GM18499 (cell line): ENCODE measurements around the gene MACROD2.

Experiments
- ATAC-seq: cut with Tn5 transposase; IDR thresholded peaks from one replicate; pipeline ENCODE4 v1.9.1; 2021; ENCODE audit warnings: moderate number of reproducible peaks; ENCODE audit not compliant: insufficient read depth, unreplicated experiment

The MACROD2 gene

DNA sequence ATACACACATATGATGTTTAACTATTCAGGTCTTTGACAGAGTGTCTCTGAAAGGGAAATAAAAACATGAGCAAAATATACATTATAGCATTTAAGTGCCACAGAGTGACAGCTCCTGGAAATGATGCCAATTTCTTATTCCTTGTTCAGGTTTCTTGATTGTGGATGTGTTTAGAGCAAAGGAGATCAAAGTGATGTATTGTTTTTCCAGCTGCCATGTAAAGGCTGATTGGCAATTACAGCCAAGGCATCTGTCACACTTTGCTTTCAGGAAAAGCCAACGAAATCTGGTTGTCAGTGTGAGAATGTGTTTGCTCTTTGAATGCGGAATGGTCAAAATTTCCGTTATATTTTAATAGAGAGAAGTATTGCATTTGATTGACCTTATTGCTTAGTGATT lies 689.9 kb downstream of the MACROD2 start:
- no peak for ATAC-seq

- no peak for ATAC-seq
Observed at GRCh38 chr20:14687313-14687712, 692.0 kb downstream of the MACROD2 start.

DNA sequence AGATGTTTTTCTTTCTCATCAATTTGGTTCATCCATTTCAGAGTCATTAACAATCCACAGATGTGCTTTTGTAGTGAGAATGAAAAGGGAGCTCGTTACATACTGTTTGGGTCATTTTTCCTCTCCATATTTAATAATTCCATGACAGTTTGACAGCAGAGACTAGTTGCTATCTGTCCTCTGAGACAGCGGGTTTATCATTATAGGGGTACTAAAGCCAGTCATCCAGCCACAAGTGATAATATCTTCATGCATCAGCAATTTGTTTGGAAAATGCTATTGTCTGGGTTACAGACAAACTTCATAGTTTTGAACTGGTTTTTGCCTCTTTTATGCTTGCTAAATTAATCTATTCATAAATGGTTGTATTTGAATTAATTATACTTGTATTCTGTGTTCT lies 692.7 kb downstream of the MACROD2 start:
- ATAC-seq: no peak

DNA sequence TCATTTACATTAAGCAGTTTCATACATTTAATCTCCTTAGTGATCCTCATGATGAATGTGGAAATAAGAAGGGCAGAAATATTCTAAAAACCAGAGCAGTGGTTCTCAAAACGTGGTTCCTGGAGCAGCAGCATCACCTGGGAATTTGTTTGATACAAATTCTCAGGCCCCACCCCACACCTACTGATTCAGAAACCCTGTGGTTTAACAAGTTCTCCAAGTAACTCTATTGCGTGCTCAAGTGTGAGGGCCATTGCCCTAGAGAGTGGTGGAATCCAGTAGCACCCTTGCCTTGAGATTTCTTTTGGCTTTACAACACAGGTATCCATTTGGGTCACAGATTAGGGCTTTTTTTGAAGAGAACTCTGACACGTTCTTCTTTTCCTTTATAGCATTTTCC lies 696.7 kb downstream of the MACROD2 start:
- no peak for ATAC-seq

DNA sequence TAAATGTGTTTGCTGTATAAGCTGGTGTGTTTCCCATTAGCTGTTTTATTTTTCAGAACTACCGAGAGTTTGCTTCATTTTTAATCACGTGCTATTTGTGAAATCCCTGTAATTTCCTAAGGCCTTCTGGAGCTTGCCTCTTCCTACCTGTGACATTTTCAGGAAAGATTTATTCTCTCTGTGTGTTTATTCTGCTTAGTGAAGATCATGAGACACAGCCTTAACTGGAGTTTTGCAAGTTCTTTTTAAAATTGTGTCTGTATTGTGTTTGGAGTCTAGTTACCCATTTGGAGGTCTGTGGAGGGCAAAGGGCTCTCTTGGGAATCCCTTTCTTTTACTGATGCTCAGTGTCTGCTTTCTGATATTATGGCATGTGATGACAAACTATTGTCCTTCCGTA lies 701.2 kb downstream of the MACROD2 start:
- ATAC-seq: no peak

- ATAC-seq: no peak
Observed at GRCh38 chr20:14696937-14697336, 701.6 kb downstream of the MACROD2 start.

DNA sequence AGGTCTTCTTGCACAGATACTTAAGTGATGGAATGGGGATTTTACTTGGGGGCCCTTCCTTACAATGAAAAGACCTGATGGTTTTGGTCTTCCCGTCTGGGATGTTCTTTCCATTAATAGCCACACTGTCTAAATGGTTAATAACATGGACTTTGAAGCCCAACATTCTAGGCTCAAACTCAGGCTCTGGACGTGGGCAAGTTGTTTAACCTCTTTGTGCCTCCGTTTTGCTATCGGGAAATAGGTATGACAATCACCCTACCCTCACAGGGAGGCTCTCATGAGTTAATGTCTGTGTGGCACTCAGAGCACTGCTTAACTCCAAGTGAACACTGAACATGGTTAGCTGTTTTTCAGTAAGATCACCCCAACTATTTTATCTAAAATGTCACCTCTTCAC lies 702.8 kb downstream of the MACROD2 start:
- ATAC-seq: no peak

GRCh38 chr20:14698605-14699373 lies 703.5 kb downstream of the MACROD2 start:
- no peak for ATAC-seq

DNA sequence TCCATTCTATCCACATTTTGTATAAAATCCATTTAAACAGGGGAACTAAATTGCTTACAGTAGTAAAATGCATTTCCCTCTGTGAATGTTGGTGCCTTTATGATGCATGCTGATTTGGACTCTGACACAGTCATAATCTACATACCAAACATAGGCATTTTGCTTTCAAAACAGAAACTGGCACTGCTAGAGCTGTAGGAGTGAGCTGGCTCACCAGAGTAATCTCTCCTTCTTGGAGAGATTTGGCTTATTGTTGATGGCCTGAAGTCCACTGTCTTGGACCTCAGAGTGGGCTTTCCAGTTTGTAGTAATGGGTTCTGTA lies 705.3 kb downstream of the MACROD2 start:
- no peak for ATAC-seq

DNA sequence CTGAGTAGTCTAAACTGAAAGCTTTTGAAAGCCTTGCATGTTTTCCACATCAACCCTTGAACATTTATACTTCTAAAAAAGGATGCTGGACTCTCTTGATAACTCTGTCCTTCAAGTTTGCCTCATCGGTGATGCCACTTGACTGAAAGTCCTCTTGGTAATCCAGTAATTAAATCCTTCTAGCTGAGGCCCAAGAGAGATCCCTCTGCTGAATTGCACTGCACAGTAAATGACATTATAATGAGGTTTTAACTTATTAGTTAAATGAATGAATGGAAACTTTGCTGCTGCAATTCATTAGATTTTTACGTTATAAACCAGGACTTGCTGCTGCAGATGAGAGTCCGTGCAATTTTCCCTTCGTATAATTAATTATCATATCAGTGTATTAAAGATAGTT lies 706.0 kb downstream of the MACROD2 start:
- no peak for ATAC-seq

- no peak for ATAC-seq
Observed at GRCh38 chr20:14706555-14706954, 711.2 kb downstream of the MACROD2 start.

DNA sequence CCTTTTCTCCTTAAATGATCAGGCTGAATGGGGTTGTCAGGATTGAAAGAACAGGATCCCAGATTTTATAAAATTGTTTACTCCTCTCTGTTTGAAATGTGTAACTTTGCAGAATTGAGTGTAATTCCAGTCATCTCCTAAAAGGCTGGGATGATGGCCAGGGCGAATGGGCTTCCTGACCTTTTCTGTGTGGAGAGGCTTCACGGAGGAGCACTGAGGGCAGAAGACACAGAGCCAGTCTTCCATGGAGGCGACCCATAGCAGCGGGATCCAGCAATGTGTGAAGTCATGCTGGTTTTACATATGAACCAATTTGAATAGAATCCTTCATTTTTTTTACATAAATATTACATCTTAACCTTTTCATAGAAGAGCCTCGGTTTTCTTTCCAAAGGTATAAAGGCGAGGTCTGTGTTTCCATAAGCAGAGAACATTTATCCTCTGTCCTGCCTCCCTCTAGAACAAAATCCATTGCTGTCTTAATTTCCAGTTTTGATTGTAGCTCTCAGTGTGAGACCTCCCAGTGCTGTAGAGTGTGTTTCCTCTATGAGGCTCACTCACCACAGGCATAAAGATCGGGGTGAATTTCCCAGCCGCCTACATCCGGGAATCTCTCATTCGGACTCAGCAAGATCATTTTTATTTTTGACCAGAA lies 711.8 kb downstream of the MACROD2 start:
- no peak for ATAC-seq

DNA sequence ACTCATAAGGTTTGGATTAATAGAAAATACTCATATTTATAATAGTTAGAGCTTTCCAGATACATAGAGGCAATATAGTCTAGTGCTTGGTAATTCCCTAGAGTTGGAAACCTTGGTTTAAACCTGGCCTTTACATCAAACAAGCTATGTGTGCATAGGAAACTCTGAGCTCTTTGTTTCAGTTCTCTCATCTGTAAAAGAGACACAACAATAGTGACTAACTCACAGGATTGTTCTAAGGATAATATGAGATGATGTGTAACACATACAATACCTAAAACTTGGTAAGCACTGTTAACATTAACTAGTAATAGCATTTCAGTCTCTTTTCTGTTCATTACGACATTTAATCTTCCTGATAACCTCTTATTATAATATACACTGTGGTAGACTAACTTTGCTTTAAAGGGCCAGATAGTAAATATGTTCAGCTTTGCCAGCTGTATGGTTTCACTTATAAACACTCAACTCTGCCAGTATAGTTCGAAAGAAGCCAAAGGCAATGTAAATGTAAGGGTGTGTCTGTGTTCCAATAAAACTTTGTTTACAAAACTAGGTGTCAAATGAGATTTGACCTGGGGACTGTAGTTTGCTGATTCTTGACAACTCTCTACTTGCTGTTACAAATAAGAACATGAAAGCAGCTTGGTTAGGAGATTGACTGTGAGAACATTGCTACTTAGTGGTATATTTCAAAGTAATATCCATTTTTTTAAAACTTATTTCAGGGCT lies 712.7 kb downstream of the MACROD2 start:
- ATAC-seq: no peak

GRCh38 chr20:14709439-14709838 lies 714.1 kb downstream of the MACROD2 start:
- ATAC-seq: no peak

DNA sequence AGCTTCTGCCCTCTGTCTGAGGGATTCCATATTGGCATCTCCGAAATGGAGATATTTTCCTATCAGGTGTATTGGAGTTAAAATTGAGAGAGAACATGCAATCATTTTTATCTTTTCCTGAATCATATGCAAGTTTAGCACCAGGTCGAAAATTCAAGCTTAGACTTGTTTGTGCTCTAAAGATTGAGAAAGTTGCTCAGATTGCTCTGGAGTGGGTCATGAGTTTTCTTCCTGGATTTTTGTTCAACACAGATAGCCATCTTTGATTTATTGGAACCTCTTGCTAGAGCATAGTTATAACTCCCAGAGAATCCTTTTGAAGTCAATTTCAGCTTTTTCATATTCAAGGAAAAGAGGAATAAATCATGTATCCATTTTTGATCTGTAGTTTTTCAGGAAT lies 715.6 kb downstream of the MACROD2 start:
- ATAC-seq: no peak

GRCh38 chr20:14711652-14712051 lies 716.3 kb downstream of the MACROD2 start:
- ATAC-seq: no peak

DNA sequence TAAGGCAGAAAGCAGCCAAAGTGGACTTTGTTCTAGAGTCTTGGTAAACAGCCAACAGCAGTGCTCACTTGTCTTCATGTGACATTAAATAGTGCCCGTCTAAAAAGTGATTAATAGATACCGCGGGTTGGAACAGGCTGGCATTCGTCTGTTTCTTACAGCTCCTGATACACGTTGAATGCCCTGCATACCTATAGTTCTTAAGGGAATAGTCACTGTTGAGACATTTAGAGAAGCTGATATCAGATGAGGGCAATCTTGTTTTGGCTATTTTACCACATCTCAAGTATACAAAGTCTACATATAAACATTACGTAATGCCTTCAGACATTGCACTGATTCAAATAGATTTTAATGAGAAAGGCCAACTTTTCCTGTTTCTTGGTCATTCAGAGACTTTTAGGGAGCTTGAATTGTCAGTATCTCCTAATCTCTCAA lies 717.0 kb downstream of the MACROD2 start:
- ATAC-seq: no peak

DNA sequence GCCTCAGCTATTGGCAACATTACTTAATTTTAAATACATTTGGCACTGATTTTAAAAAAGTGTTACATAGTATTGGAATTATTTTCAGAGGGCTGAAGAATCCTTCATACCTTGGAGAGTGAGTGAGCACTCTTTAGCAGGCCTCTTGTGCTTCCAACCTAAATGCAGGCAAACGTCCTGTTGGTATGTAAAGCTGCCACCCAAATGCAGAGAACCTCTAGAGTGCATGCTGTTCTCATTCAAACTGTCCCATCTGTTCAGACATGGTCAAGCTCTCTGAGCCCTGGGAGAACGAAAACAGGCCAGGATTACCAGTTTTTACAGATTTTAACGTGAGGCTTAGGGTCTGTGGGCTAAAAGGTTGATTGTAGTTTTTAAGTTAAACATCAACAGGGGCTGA lies 720.1 kb downstream of the MACROD2 start:
- no peak for ATAC-seq

GRCh38 chr20:14716351-14716801 lies 721.1 kb downstream of the MACROD2 start:
- no peak for ATAC-seq

DNA sequence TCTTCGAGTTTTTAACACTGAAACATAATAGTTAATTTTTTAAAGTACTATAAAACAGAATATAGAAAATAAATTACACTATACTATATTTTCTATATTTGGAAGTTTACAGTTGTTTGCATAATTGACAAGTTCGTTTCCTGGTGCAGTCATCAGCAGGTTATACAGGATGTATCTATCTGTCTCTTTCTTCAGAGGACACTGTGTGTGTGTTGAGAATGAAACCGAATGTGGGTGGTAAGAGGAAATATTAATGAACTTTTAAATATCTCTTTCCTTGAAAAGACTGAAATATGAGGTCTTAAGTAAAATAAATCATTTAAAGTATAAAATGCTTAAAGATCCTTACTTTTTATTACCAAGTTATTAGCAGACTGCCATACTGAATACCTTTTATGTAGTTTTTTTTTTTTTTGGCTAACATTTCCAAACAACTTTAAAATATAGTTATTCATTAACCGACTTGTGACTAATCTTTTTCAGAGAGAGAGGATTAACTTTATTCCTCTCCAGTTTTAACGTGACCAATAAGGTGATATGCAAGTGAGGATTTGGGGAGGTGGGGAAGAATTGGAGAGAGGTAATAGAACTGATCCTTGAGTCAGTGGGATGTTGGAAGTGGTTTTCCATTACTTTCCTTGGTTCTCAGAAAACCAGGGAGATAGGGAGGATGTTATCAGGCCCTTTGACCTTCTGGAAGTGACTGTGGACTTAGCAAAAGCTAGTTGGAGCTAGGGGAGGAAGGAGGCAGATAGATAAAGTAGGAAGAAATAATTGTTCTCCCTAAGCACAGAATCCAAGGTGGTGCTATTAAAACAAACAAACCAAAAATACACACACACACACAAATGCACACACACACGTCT lies 722.1 kb downstream of the MACROD2 start:
- ATAC-seq: no peak
